Small intestine (tissue), 7 donors: Measurements from ENCODE around the gene UPK3BL1. TPM values are rescaled to one million over a fixed set of nuclear protein-coding genes. Genes with fewer than 3 reads are reported as not detected.
"Not testable (repeated sequence)": the region's sequence is repeated elsewhere in the genome, so short reads cannot be mapped to it uniquely, and the experiment has no call there.

ENCODE experiments used
- DNase-seq, 2 donors: peaks; one replicate each; pipeline versions ENCODE4 v3.0.0 to v3.0.0-alpha.2; 2013
- FAIRE-seq: peaks from 2 replicates; lab custom pipeline; 2012; peaks lifted over from hg19 to GRCh38; lab: Jason Lieb, UNC
- H3K27ac ChIP-seq, 3 donors: one replicate each; pipeline ENCODE4 v1.5.1; 2013; ENCODE audit warnings: low read length in 2 of 3, mild to moderate bottlenecking in 2 of 3, control low read depth in 1 of 3, inconsistent platforms in 1 of 3, low read depth in 1 of 3, moderate library complexity in 1 of 3
- H3K27me3 ChIP-seq, 3 donors: one replicate each; pipeline ENCODE4 v1.6.1; 2013; ENCODE audit warnings: low read length in 3 of 3, inconsistent platforms in 1 of 3; ENCODE audit not compliant: control insufficient read depth in 3 of 3, insufficient read depth in 3 of 3
- H3K36me3 ChIP-seq, 3 donors: one replicate each; pipeline ENCODE4 v1.6.1; 2013; ENCODE audit warnings: low read length in 3 of 3, inconsistent platforms in 1 of 3, low read depth in 1 of 3, mild to moderate bottlenecking in 1 of 3, moderate library complexity in 1 of 3; ENCODE audit not compliant: control insufficient read depth in 3 of 3, insufficient read depth in 2 of 3
- H3K4me1 ChIP-seq, 3 donors: one replicate each; pipeline ENCODE4 v1.6.1; 2013; ENCODE audit warnings: low read length in 2 of 3, inconsistent platforms in 1 of 3, low read depth in 1 of 3, mild to moderate bottlenecking in 1 of 3, moderate library complexity in 1 of 3; ENCODE audit not compliant: control insufficient read depth in 3 of 3, insufficient read depth in 2 of 3
- H3K4me3 ChIP-seq, 3 donors: one replicate each; pipeline ENCODE4 v1.5.1; 2013; ENCODE audit warnings: low read length in 3 of 3, control low read depth in 1 of 3, inconsistent platforms in 1 of 3, low read depth in 1 of 3, mild to moderate bottlenecking in 1 of 3, moderate library complexity in 1 of 3
- H3K9me3 ChIP-seq, 2 donors: one replicate each; pipeline ENCODE4 v1.6.1; 2013; ENCODE audit warnings: low read depth in 1 of 2, low read length in 1 of 2; ENCODE audit not compliant: control insufficient read depth in 2 of 2, insufficient read depth in 1 of 2
- WGBS, 3 donors: extraction: QIAGEN DNeasy Blood & Tissue Kit; methylation state at CpG; one replicate each; pipeline ENCODE4 v1.1.7; 2013; 5-methylcytosine and 5-hydroxymethylcytosine counted together
- polyA plus RNA-seq, 4 donors: library from polyadenylated mRNA; stranded (reverse) in 3 of 4; unstranded in 1 of 4; fragments of 200-250 nt in 3 of 4; fragments of 120-200 nt in 1 of 4; gene quantifications; one replicate each; pipeline versions ENCODE4 v1.2.1 to v1.2.3, GENCODE V29; 2013
- donor health status: healthy with polysubstance abuse.
- donor health status: control.
- donor health status: control.
- donor health status: Bipolar disorder and iron deficiency.
- donor health status: healthy.

Gene UPK3BL1
- polyA plus RNA-seq, 4 donors = 21.3 to 84.0 (median 54.3) TPM

- not testable (repeated sequence) for H3K27ac ChIP-seq, H3K4me1 ChIP-seq, FAIRE-seq, H3K36me3 ChIP-seq, H3K4me3 ChIP-seq, H3K27me3 ChIP-seq, DNase-seq, H3K9me3 ChIP-seq
- no CpG with 5 or more reads among the region's 9 CpGs for WGBS, 3 donors
These were observed 52.7 kb downstream of the UPK3BL1 start for GRCh38 chr7:102589857-102590256.

Other genes with a start within 250 kb of the UPK3BL1 start
- gene PRKRIP1, start 246.4 kb downstream of the UPK3BL1 start, polyA plus RNA-seq = 10 to 100 TPM; 17.5 to 28.1 (median 20.1) TPM
- gene ORAI2, start 209.2 kb downstream of the UPK3BL1 start, polyA plus RNA-seq = 1 to 10 TPM in 3 of 4 donors, under 1 TPM in 1; 0.89 to 8.8 (median 5.4) TPM
- 10 to 100 TPM in 1 of 4 donors, 1 to 10 TPM in 3; 6.7 to 10.1 (median 8.9) TPM for gene ALKBH4, start 177.9 kb downstream of the UPK3BL1 start, polyA plus RNA-seq
- gene LRWD1, start 177.8 kb downstream of the UPK3BL1 start, polyA plus RNA-seq = 10 to 100 TPM in 3 of 4 donors, 1 to 10 TPM in 1; 8.6 to 17.4 (median 13.5) TPM
- gene POLR2J, start 163.9 kb downstream of the UPK3BL1 start, polyA plus RNA-seq = 100 to 1,000 TPM in 2 of 4 donors, 10 to 100 TPM in 2; 51.4 to 169 (median 110) TPM
- gene RASA4B, start 125.0 kb downstream of the UPK3BL1 start, polyA plus RNA-seq = 10 to 100 TPM; 14.2 to 58.4 (median 35.7) TPM
- 10 to 100 TPM in 2 of 4 donors, 1 to 10 TPM in 2; 5.8 to 15.4 (median 10.8) TPM for gene UPK3BL2, start 99.1 kb downstream of the UPK3BL1 start, polyA plus RNA-seq
- gene SPDYE2, start 91.6 kb downstream of the UPK3BL1 start, polyA plus RNA-seq = 1 to 10 TPM in 1 of 4 donors, under 1 TPM in 1, not detected in 2; 0.04 to 2.9 TPM
- gene POLR2J3, start 70.2 kb downstream of the UPK3BL1 start, polyA plus RNA-seq = 10 to 100 TPM; 31.6 to 63.0 (median 41.8) TPM
- 10 to 100 TPM; 24.2 to 31.1 (median 27.2) TPM for gene RASA4, start 26.0 kb downstream of the UPK3BL1 start, polyA plus RNA-seq
- gene SPDYE2B, start 7.5 kb upstream of the UPK3BL1 start, polyA plus RNA-seq = 1 to 10 TPM in 1 of 4 donors, not detected in 3; 1.3 TPM
- 1 to 10 TPM; 1.1 to 7.8 (median 1.5) TPM for gene POLR2J2, start 28.9 kb upstream of the UPK3BL1 start, polyA plus RNA-seq
- 1 to 10 TPM; 5.4 to 7.5 (median 6.1) TPM for gene FAM185A, start 106.2 kb upstream of the UPK3BL1 start, polyA plus RNA-seq